Measurements from ENCODE around the gene OXNAD1.

DNA sequence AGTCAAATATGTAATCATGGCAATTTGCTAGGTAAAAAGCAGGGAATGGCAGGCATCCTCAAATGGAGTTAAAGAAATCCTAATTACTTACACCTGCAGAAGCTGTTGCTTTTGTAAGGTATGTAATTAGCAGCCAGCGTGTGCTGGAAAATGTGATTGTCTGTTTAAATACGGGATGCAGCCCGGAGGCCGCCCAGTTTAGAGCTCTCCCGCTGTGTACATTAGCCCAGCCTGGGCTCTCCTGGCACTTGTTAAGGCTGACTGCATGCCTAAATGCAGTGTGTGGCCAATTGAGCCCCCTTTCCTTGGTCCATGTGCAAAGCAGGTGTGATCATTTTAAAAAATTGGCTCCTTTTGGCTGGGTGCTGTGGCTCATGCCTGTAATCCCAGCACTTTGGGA, 9.3 kb upstream of the OXNAD1 start:
- no peak for TF ChIP-seq RAD21 (IDR thresholded peaks at IDR 0.05; ENCODE audit: low read depth)
- TF ChIP-seq, protein P1, sequence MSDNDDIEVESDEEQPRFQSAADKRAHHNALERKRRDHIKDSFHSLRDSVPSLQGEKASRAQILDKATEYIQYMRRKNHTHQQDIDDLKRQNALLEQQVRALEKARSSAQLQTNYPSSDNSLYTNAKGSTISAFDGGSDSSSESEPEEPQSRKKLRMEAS (IDR thresholded peaks at IDR 0.05) = no peak

All from HCT116 (cell line).